ENCODE results near the gene KSR2. TPM values are rescaled to one million over a fixed set of nuclear protein-coding genes. Genes with fewer than 3 reads are reported as not detected.

KSR2 gene
- total and polyA plus RNA-seq, 2 of the 4 experiments (the other 2 are of a cell fraction): not detected

- Histone ChIP-seq H3K9ac (ENCODE audit: low read depth, low read length) (no peak overlapping the region), H3K4me1 (ENCODE audit: control insufficient read depth, insufficient read depth, low read length) (no peaks in the 10 kb centered on the region), H3K14ac (replicated peaks; ENCODE audit: low read depth, low read length) (no peak overlapping the region), H2BK20ac (ENCODE audit: low read depth, low read length) (no peak overlapping the region), H3K79me1 (ENCODE audit: low read depth in 1 of 2, low read length in 2 of 2) (no peaks in the 10 kb centered on the region), H3K23ac (ENCODE audit: low read depth, low read length) (no peak overlapping the region), H2AFZ (replicated peaks; ENCODE audit: low read length, poor library complexity) (no peak overlapping the region), H3K4ac (ENCODE audit: low read depth, low read length) (no peak overlapping the region), H4K5ac (ENCODE audit: low read depth, low read length) (no peak overlapping the region), H2BK5ac (ENCODE audit: low read depth, low read length, poor library complexity, severe bottlenecking) (no peak overlapping the region), H3K4me3 (ENCODE audit: insufficient read depth, low read depth, low read length) (no peak overlapping the region), H2BK120ac (ENCODE audit: low read depth, low read length) (no peak overlapping the region), H3K4me2 (ENCODE audit: low read depth, low read length) (no peak overlapping the region), H3K36me3 (ENCODE audit: control insufficient read depth, insufficient read depth, low read length) (no peaks in the 10 kb centered on the region), H4K8ac (ENCODE audit: low read depth in 2 of 2, low read length in 2 of 2) (no peak overlapping the region), H2AK9ac (replicated peaks; ENCODE audit: low read depth, low read length, poor library complexity) (no peak overlapping the region), H3K18ac (ENCODE audit: low read depth, low read length) (no peak overlapping the region), H4K20me1 (ENCODE audit: insufficient read depth, low read length) (no peaks in the 10 kb centered on the region), H3K27ac (ENCODE audit: insufficient read depth, low read length) (no peak overlapping the region), H3K9me1 (ENCODE audit: insufficient read depth, low read length) (no peaks in the 10 kb centered on the region), H3K9me3 (ENCODE audit: control insufficient read depth, insufficient read depth, low read length) (no peaks in the 10 kb centered on the region), H2AK5ac (ENCODE audit: low read depth, low read length) (no peak overlapping the region), H3K27me3 (ENCODE audit: control insufficient read depth, insufficient read depth, low read length) (no peaks in the 10 kb centered on the region), H3K56ac (ENCODE audit: extremely low read depth, insufficient read depth, low read length) (no peak overlapping the region), H2BK15ac (ENCODE audit: low read depth, low read length) (no peak overlapping the region), H4K91ac (ENCODE audit: insufficient read depth, low read depth, low read length) (no peak overlapping the region)
- POLR2A ChIA-PET (ENCODE audit: unreplicated experiment): no interaction called here
- no TSS peak for BruUV-seq (replicated peaks)
- DNase-seq: no peak
- no peak for ATAC-seq (ENCODE audit: low read depth)
- dilution Hi-C loops (cut with HindIII; ENCODE audit: low sequenced_read_pairs, unreplicated experiment): no loop called here
- intact Hi-C loops (cut with micrococcal nuclease): no loop called here
- TF ChIP-seq NFE2L2 (IDR thresholded peaks at IDR 0.05; ENCODE audit: low read depth, low read length) (no peak), CHD1 (IDR thresholded peaks at IDR 0.05; ENCODE audit: low read depth, low read length) (no peak), POLR2A (IDR thresholded peaks at IDR 0.05; ENCODE audit: low read depth, low read length) (no peak), RCOR1 (IDR thresholded peaks at IDR 0.05; ENCODE audit: insufficient replicate concordance, low read length) (no peak), SMC3 (IDR thresholded peaks at IDR 0.05; ENCODE audit: low read depth, low read length) (no peak), MAZ (IDR thresholded peaks at IDR 0.05; ENCODE audit: borderline replicate concordance, low read depth, low read length) (no peak), MXI1 (IDR thresholded peaks at IDR 0.05; ENCODE audit: borderline replicate concordance, low read depth, low read length) (no peak), MAFK (IDR thresholded peaks at IDR 0.05; ENCODE audit: low read depth, low read length) (no peak), CEBPB (IDR thresholded peaks at IDR 0.05; ENCODE audit: low read depth, low read length) (no peak), RAD21 (IDR thresholded peaks at IDR 0.05; ENCODE audit: low read length) (no peak), RFX5 (IDR thresholded peaks at IDR 0.05; ENCODE audit: low read depth, low read length) (no peak), FOS (IDR thresholded peaks at IDR 0.05; ENCODE audit: low read depth, low read length) (no peak), BHLHE40 (IDR thresholded peaks at IDR 0.05; ENCODE audit: low read depth, low read length) (no peak)
- TF ChIP-seq, protein P1, sequence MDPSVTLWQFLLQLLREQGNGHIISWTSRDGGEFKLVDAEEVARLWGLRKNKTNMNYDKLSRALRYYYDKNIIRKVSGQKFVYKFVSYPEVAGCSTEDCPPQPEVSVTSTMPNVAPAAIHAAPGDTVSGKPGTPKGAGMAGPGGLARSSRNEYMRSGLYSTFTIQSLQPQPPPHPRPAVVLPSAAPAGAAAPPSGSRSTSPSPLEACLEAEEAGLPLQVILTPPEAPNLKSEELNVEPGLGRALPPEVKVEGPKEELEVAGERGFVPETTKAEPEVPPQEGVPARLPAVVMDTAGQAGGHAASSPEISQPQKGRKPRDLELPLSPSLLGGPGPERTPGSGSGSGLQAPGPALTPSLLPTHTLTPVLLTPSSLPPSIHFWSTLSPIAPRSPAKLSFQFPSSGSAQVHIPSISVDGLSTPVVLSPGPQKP (IDR thresholded peaks at IDR 0.05; ENCODE audit: borderline replicate concordance, low read depth, low read length): no peak
- TF ChIP-seq, protein P2, sequence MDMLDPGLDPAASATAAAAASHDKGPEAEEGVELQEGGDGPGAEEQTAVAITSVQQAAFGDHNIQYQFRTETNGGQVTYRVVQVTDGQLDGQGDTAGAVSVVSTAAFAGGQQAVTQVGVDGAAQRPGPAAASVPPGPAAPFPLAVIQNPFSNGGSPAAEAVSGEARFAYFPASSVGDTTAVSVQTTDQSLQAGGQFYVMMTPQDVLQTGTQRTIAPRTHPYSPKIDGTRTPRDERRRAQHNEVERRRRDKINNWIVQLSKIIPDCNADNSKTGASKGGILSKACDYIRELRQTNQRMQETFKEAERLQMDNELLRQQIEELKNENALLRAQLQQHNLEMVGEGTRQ (IDR thresholded peaks at IDR 0.05; ENCODE audit: low read depth, low read length): no peak
- TF ChIP-seq, protein P3, sequence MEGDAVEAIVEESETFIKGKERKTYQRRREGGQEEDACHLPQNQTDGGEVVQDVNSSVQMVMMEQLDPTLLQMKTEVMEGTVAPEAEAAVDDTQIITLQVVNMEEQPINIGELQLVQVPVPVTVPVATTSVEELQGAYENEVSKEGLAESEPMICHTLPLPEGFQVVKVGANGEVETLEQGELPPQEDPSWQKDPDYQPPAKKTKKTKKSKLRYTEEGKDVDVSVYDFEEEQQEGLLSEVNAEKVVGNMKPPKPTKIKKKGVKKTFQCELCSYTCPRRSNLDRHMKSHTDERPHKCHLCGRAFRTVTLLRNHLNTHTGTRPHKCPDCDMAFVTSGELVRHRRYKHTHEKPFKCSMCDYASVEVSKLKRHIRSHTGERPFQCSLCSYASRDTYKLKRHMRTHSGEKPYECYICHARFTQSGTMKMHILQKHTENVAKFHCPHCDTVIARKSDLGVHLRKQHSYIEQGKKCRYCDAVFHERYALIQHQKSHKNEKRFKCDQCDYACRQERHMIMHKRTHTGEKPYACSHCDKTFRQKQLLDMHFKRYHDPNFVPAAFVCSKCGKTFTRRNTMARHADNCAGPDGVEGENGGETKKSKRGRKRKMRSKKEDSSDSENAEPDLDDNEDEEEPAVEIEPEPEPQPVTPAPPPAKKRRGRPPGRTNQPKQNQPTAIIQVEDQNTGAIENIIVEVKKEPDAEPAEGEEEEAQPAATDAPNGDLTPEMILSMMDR (conservative IDR thresholded peaks at IDR 0.05; ENCODE audit: low read depth, low read length): no peak
- 66% methylated on average over 5 of the region's 10 CpGs; no CpG with 5 or more reads in 1 of the 2 experiments for WGBS, 2 experiments (ENCODE audit: extremely low coverage in 2 of 2, insufficient read length in 1 of 2)
- CTCF ChIA-PET: no interaction called here
- in situ Hi-C loops (cut with MboI; ENCODE audit: low sequenced_read_pairs): loop anchor here (25.0 kb wide), 1 partner anchor 274 kb away; the partner anchor contains the start of gene PEBP1
Measured at GRCh38 chr12:117863002-117863709, 105.6 kb downstream of the KSR2 start.

All from IMR-90 (cell line).